GM23338 (cell line): ENCODE measurements around the gene ZNF174. TPM values are rescaled to one million over a fixed set of nuclear protein-coding genes. Genes with fewer than 3 reads are reported as not detected.

Source experiments
- ATAC-seq: fragments of 200-7000 bp; cut with Tn5 transposase; 3 replicates; pipeline ENCODE4 v1.9.1; 2020
- DNase-seq: peaks from one replicate; pipeline ENCODE4 v3.0.0-alpha.2; 2015; ENCODE audit warnings: low spot score
- H2AFZ ChIP-seq: fragments of 200-600 bp; sonication (generic); 2 replicates; pipeline ENCODE4 v1.8.0; 2016; ENCODE audit warnings: antibody characterized with exemption, mild to moderate bottlenecking, moderate library complexity
- H3F3A ChIP-seq: fragments of 200-600 bp; sonication (generic); replicated peaks from 2 replicates; pipeline ENCODE4 v1.8.0; 2017; ENCODE audit warnings: antibody characterized with exemption, mixed run types, low read depth
- H3K27ac ChIP-seq: fragments of 200-600 bp; sonication (generic); 2 replicates; pipeline ENCODE4 v1.6.1; 2016; ENCODE audit warnings: low read depth
- H3K27me3 ChIP-seq: fragments of 200-600 bp; sonication (generic); 2 replicates; pipeline ENCODE4 v1.8.0; 2016; ENCODE audit warnings: mild to moderate bottlenecking, mixed run types, moderate library complexity; ENCODE audit not compliant: insufficient read depth
- H3K36me3 ChIP-seq: fragments of 200-600 bp; sonication (generic); 2 replicates; pipeline ENCODE4 v1.8.0; 2016; ENCODE audit warnings: mild to moderate bottlenecking; ENCODE audit not compliant: insufficient read depth
- H3K4me1 ChIP-seq: fragments of 200-600 bp; sonication (generic); 2 replicates; pipeline ENCODE4 v1.8.0; 2016; ENCODE audit warnings: mild to moderate bottlenecking, moderate library complexity; ENCODE audit not compliant: insufficient read depth
- H3K4me2 ChIP-seq: fragments of 200-600 bp; sonication (generic); 2 replicates; pipeline ENCODE4 v1.7.1; 2017; ENCODE audit warnings: mixed run types
- H3K4me3 ChIP-seq: fragments of 200-600 bp; sonication (generic); 2 replicates; pipeline ENCODE4 v1.6.1; 2016; ENCODE audit warnings: mixed run types
- H3K79me2 ChIP-seq: fragments of 200-600 bp; sonication (generic); replicated peaks from 2 replicates; pipeline ENCODE4 v1.8.0; 2017; ENCODE audit warnings: mild to moderate bottlenecking; ENCODE audit not compliant: insufficient read depth
- H3K9me2 ChIP-seq: fragments of 200-600 bp; sonication (generic); 2 replicates; pipeline ENCODE4 v1.8.0; 2017; ENCODE audit not compliant: insufficient read depth
- H4K20me1 ChIP-seq: fragments of 200-600 bp; sonication (generic); replicated peaks from 2 replicates; pipeline ENCODE4 v1.8.0; 2017; ENCODE audit warnings: mild to moderate bottlenecking; ENCODE audit not compliant: insufficient read depth
- H3K27ac Mint-ChIP-seq: 2 replicates; pipeline ENCODE4 v1.8.0; 2020; ENCODE audit warnings: inconsistent platforms, mild to moderate bottlenecking, moderate library complexity, mixed read lengths
- H3K27me3 Mint-ChIP-seq: 3 replicates; pipeline ENCODE4 v1.8.0; 2022; ENCODE audit warnings: low read depth, mild to moderate bottlenecking, moderate library complexity, mixed read lengths, inconsistent platforms; ENCODE audit not compliant: insufficient read depth, poor library complexity
- H3K36me3 Mint-ChIP-seq: 3 replicates; pipeline ENCODE4 v1.8.0; 2021; ENCODE audit warnings: low read depth, mild to moderate bottlenecking, inconsistent platforms, moderate library complexity, mixed read lengths
- H3K4me1 Mint-ChIP-seq: 3 replicates; pipeline ENCODE4 v1.8.0; 2020; ENCODE audit warnings: mild to moderate bottlenecking, inconsistent platforms, mixed read lengths
- H3K4me3 Mint-ChIP-seq: 3 replicates; pipeline ENCODE4 v1.8.0; 2021; ENCODE audit warnings: moderate library complexity, mild to moderate bottlenecking, inconsistent platforms, mixed read lengths
- H3K9me3 Mint-ChIP-seq: 3 replicates; pipeline ENCODE4 v1.8.0; 2020; ENCODE audit warnings: moderate library complexity, mild to moderate bottlenecking, inconsistent platforms, mixed read lengths
- CREB1 ChIP-seq: fragments of 250-450 bp; sonication (Bioruptor Pico); IDR thresholded peaks from 2 replicates; pipeline ENCODE4 v1.5.0; 2020; ENCODE audit warnings: low read depth, mild to moderate bottlenecking, moderate library complexity
- EZH2 ChIP-seq: fragments of 200-600 bp; sonication (generic); IDR thresholded peaks from one replicate; pipeline ENCODE4 v1.8.0; 2017; ENCODE audit warnings: antibody characterized with exemption, mild to moderate bottlenecking, low read depth; ENCODE audit not compliant: unreplicated experiment
- EZH2phosphoT487 ChIP-seq: fragments of 200-600 bp; sonication (generic); IDR thresholded peaks from one replicate; pipeline ENCODE4 v1.8.1; 2018; ENCODE audit warnings: antibody characterized with exemption; ENCODE audit not compliant: unreplicated experiment
- JUNB ChIP-seq: IDR thresholded peaks from one replicate; pipeline ENCODE4 v1.6.1; 2016; ENCODE audit warnings: antibody characterized with exemption; ENCODE audit not compliant: unreplicated experiment
- NANOG ChIP-seq: IDR thresholded peaks from 2 replicates; pipeline ENCODE4 v1.6.1; 2016; ENCODE audit warnings: antibody characterized with exemption, borderline replicate concordance
- POLR2AphosphoS5 ChIP-seq: IDR thresholded peaks from 2 replicates; pipeline ENCODE4 v1.6.1; 2016; ENCODE audit warnings: antibody characterized with exemption, low read depth
- STAT1 ChIP-seq: IDR thresholded peaks from one replicate; pipeline ENCODE4 v1.6.1; 2016; ENCODE audit warnings: antibody characterized with exemption; ENCODE audit not compliant: unreplicated experiment
- ZNF114 ChIP-seq: fragments of 250-450 bp; sonication (Bioruptor Pico); IDR thresholded peaks from 2 replicates; pipeline ENCODE4 v1.5.0; 2020; ENCODE audit warnings: mild to moderate bottlenecking, moderate library complexity
- ZNF331 ChIP-seq: fragments of 250-450 bp; sonication (Bioruptor Pico); IDR thresholded peaks from 2 replicates; pipeline ENCODE4 v1.5.0; 2020; ENCODE audit warnings: low read depth, mild to moderate bottlenecking, moderate library complexity
- polyA plus RNA-seq: library from polyadenylated mRNA; unstranded; fragments of >200 nt; fragmentation: Nextera tagmentation; extraction: Ambion mirVana; gene quantifications from 2 replicates; pipeline ENCODE4 v1.2.1, GENCODE V29; 2016
- total RNA-seq: library from RNA; depleted of rRNA; stranded (reverse); fragments of >200 nt; shearing (Covaris generic); gene quantifications from 2 replicates; pipeline ENCODE4 v1.2.3, GENCODE V29; 2014
- TF ChIP-seq, protein P1 (sequence below): fragments of 250-450 bp; sonication (Bioruptor Pico); IDR thresholded peaks from 2 replicates; pipeline ENCODE4 v1.5.0; 2020; ENCODE audit warnings: mild to moderate bottlenecking, moderate library complexity
- TF ChIP-seq, protein P2 (sequence below), 2 experiments: fragments of 200-600 bp in 1 of 2; sonication (generic) in 1 of 2; conservative IDR thresholded peaks; 2 replicates each; pipeline versions ENCODE4 v1.5.1 to v1.6.1; 2016 to 2017; ENCODE audit warnings: antibody characterized with exemption in 2 of 2, low read depth in 2 of 2, mild to moderate bottlenecking in 2 of 2, moderate library complexity in 1 of 2

The ZNF174 gene
- total and polyA plus RNA-seq, 2 experiments from 2014 or later: 9.0 to 13.2 TPM

DNA sequence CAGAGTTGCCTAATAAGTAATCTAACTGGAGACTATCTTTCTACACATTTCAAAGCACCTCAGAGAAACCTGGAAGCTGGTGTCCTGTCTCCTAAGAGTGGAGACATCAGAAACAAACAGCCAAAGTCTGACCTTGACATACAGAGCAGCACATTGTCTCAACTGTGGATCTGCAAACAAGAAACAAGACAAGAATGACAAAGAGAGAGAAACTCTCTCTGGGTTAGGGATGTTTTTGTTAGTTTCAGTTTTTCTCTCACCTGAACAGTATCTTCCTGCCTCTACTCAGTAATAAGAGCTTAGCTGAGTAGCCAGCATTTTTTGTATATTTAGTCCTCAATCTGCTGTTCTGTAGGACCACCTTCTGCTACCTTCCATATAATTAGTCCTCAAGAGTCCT is 33.4 kb downstream of the ZNF174 start:
- Histone ChIP-seq H3K27me3 (no peaks in the 10 kb centered on the region), H3K27ac (no peak overlapping the region), H4K20me1 (peaks cover 7% of the 10 kb centered on the region), H3K36me3 (no peaks in the 10 kb centered on the region), H3K79me2 (no peaks in the 10 kb centered on the region), H2AFZ (no peak overlapping the region), H3K4me1 (no peaks in the 10 kb centered on the region), H3K4me2 (no peak overlapping the region), H3K4me3 (no peak overlapping the region), H3K9me2 (no peaks in the 10 kb centered on the region), H3F3A (no peaks in the 10 kb centered on the region)
- H3K9me3 Mint-ChIP-seq: peaks cover 1% of the 10 kb centered on the region
- peaks cover 7% of the 10 kb centered on the region for H3K36me3 Mint-ChIP-seq
- no peak overlapping the region for H3K27ac Mint-ChIP-seq
- TF ChIP-seq, protein P1, sequence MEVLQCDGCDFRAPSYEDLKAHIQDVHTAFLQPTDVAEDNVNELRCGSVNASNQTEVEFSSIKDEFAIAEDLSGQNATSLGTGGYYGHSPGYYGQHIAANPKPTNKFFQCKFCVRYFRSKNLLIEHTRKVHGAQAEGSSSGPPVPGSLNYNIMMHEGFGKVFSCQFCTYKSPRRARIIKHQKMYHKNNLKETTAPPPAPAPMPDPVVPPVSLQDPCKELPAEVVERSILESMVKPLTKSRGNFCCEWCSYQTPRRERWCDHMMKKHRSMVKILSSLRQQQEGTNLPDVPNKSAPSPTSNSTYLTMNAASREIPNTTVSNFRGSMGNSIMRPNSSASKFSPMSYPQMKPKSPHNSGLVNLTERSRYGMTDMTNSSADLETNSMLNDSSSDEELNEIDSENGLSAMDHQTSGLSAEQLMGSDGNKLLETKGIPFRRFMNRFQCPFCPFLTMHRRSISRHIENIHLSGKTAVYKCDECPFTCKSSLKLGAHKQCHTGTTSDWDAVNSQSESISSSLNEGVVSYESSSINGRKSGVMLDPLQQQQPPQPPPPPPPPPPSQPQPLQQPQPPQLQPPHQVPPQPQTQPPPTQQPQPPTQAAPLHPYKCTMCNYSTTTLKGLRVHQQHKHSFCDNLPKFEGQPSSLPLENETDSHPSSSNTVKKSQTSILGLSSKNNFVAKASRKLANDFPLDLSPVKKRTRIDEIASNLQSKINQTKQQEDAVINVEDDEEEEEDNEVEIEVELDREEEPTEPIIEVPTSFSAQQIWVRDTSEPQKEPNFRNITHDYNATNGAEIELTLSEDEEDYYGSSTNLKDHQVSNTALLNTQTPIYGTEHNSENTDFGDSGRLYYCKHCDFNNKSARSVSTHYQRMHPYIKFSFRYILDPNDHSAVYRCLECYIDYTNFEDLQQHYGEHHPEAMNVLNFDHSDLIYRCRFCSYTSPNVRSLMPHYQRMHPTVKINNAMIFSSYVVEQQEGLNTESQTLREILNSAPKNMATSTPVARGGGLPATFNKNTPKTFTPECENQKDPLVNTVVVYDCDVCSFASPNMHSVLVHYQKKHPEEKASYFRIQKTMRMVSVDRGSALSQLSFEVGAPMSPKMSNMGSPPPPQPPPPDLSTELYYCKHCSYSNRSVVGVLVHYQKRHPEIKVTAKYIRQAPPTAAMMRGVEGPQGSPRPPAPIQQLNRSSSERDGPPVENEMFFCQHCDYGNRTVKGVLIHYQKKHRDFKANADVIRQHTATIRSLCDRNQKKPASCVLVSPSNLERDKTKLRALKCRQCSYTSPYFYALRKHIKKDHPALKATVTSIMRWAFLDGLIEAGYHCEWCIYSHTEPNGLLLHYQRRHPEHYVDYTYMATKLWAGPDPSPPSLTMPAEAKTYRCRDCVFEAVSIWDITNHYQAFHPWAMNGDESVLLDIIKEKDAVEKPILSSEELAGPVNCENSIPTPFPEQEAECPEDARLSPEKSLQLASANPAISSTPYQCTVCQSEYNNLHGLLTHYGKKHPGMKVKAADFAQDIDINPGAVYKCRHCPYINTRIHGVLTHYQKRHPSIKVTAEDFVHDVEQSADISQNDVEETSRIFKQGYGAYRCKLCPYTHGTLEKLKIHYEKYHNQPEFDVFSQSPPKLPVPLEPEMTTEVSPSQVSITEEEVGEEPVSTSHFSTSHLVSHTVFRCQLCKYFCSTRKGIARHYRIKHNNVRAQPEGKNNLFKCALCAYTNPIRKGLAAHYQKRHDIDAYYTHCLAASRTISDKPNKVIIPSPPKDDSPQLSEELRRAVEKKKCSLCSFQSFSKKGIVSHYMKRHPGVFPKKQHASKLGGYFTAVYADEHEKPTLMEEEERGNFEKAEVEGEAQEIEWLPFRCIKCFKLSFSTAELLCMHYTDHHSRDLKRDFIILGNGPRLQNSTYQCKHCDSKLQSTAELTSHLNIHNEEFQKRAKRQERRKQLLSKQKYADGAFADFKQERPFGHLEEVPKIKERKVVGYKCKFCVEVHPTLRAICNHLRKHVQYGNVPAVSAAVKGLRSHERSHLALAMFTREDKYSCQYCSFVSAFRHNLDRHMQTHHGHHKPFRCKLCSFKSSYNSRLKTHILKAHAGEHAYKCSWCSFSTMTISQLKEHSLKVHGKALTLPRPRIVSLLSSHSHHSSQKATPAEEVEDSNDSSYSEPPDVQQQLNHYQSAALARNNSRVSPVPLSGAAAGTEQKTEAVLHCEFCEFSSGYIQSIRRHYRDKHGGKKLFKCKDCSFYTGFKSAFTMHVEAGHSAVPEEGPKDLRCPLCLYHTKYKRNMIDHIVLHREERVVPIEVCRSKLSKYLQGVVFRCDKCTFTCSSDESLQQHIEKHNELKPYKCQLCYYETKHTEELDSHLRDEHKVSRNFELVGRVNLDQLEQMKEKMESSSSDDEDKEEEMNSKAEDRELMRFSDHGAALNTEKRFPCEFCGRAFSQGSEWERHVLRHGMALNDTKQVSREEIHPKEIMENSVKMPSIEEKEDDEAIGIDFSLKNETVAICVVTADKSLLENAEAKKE (CRISPR knock-in tag): no peak
- TF ChIP-seq POLR2AphosphoS5 (no peak), CREB1 (no peak), NANOG (no peak), JUNB (no peak), ZNF114 (CRISPR knock-in tag) (no peak), ZNF331 (CRISPR knock-in tag) (no peak), STAT1 (no peak), EZH2 (no peak), EZH2phosphoT487 (no peak)
- TF ChIP-seq, protein P2, sequence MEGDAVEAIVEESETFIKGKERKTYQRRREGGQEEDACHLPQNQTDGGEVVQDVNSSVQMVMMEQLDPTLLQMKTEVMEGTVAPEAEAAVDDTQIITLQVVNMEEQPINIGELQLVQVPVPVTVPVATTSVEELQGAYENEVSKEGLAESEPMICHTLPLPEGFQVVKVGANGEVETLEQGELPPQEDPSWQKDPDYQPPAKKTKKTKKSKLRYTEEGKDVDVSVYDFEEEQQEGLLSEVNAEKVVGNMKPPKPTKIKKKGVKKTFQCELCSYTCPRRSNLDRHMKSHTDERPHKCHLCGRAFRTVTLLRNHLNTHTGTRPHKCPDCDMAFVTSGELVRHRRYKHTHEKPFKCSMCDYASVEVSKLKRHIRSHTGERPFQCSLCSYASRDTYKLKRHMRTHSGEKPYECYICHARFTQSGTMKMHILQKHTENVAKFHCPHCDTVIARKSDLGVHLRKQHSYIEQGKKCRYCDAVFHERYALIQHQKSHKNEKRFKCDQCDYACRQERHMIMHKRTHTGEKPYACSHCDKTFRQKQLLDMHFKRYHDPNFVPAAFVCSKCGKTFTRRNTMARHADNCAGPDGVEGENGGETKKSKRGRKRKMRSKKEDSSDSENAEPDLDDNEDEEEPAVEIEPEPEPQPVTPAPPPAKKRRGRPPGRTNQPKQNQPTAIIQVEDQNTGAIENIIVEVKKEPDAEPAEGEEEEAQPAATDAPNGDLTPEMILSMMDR (conservative IDR thresholded peaks at IDR 0.05; ENCODE audit: low read depth in 2 of 2): no peak
- no peaks in the 10 kb centered on the region for H3K4me1 Mint-ChIP-seq
- no peaks in the 10 kb centered on the region for H3K27me3 Mint-ChIP-seq
- ATAC-seq (no peak), DNase-seq (no peak)
- H3K4me3 Mint-ChIP-seq: no peak overlapping the region
